ENCODE data around the gene ATP8A2. TPM values are rescaled to one million over a fixed set of nuclear protein-coding genes. Genes with fewer than 3 reads are reported as not detected.
A peak's percentile ranks its signal among the peaks of the same experiment; 100 is the strongest.

ATP8A2 gene
- total RNA-seq, 1 donor from 2014 or later: 1.7 TPM

DNA sequence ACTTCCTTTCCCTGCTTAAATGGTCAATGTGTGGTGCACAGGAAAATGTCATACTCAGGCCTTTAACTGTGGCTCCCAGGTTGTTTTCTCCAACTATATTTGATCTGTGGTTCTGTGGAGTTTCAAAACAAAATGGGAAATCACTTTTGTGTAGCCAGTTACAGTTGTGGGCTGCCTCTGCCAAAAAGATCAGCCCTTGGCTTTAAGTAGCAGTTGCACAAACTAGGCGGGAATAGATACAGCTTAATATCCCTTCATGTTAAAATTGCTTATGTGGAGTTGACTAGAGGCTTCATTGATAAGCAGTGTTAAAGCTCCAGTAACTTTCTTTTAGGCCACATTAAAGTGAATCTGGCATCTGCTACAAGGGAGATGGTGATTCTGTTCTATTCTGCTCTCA lies 395.2 kb downstream of the ATP8A2 start:
- intact Hi-C loops (cut with DNase I): no loop called here
- TF ChIP-seq, protein P1, sequence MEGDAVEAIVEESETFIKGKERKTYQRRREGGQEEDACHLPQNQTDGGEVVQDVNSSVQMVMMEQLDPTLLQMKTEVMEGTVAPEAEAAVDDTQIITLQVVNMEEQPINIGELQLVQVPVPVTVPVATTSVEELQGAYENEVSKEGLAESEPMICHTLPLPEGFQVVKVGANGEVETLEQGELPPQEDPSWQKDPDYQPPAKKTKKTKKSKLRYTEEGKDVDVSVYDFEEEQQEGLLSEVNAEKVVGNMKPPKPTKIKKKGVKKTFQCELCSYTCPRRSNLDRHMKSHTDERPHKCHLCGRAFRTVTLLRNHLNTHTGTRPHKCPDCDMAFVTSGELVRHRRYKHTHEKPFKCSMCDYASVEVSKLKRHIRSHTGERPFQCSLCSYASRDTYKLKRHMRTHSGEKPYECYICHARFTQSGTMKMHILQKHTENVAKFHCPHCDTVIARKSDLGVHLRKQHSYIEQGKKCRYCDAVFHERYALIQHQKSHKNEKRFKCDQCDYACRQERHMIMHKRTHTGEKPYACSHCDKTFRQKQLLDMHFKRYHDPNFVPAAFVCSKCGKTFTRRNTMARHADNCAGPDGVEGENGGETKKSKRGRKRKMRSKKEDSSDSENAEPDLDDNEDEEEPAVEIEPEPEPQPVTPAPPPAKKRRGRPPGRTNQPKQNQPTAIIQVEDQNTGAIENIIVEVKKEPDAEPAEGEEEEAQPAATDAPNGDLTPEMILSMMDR (IDR thresholded peaks at IDR 0.05): no peak
- no peak for DNase-seq
- no peak overlapping the region for H3K4me3 ChIP-seq
- no peak for ATAC-seq
- no peak overlapping the region for H3K27ac ChIP-seq
- no peaks in the 10 kb centered on the region for H3K27me3 ChIP-seq (ENCODE audit: low read depth)
- H3K4me1 ChIP-seq: no peaks in the 10 kb centered on the region
- no peaks in the 10 kb centered on the region for H3K9me3 ChIP-seq
- no peaks in the 10 kb centered on the region for H3K36me3 ChIP-seq

DNA sequence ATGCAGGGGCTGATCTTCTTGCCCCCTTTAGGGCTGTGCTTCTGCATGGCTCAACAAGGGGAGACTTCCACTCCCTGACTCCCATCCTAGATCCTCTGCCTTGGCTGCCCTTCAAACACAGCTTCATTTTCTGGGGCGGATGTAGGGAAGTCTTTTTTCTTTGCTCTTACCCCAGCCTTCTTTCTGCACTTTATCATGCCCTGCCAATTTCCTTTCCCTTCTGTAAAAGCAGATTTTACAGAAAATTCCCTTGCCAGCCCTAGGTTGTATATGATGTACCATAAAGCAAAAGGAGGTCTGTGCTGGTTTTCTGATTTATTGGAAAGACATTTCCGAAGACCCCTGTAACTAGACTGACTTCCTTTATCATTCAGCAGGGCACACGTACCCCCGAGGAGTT lies 396.6 kb downstream of the ATP8A2 start:
- Histone ChIP-seq H3K4me3 (no peak overlapping the region), H3K27ac (no peak overlapping the region), H3K27me3 (ENCODE audit: low read depth) (no peaks in the 10 kb centered on the region), H3K4me1 (no peaks in the 10 kb centered on the region), H3K9me3 (no peaks in the 10 kb centered on the region), H3K36me3 (no peaks in the 10 kb centered on the region)
- intact Hi-C loops (cut with DNase I): no loop called here
- ATAC-seq (no peak), DNase-seq (no peak)
- TF ChIP-seq, protein P1 (IDR thresholded peaks at IDR 0.05): no peak

DNA sequence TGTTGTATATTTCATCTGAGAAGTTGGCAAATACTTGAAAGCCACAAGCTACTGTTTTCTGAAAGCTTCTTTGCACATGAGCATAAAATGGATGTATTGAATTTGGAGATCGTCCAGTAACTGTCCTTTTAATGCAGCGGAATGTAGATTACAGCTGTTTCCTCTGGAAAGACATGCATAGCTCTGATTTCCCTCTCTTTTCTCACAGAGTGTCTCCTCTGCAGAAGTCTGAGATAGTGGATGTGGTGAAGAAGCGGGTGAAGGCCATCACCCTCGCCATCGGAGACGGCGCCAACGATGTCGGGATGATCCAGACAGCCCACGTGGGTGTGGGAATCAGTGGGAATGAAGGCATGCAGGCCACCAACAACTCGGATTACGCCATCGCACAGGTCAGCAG lies 397.1 kb downstream of the ATP8A2 start:
- Histone ChIP-seq H3K4me3 (no peak overlapping the region), H3K27ac (no peak overlapping the region), H3K4me1 (no peaks in the 10 kb centered on the region), H3K9me3 (no peaks in the 10 kb centered on the region), H3K27me3 (ENCODE audit: low read depth) (no peaks in the 10 kb centered on the region), H3K36me3 (no peaks in the 10 kb centered on the region)
- intact Hi-C loops (cut with DNase I): no loop called here
- TF ChIP-seq, protein P1 (IDR thresholded peaks at IDR 0.05): no peak
- DNase-seq (no peak), ATAC-seq (no peak)

DNA sequence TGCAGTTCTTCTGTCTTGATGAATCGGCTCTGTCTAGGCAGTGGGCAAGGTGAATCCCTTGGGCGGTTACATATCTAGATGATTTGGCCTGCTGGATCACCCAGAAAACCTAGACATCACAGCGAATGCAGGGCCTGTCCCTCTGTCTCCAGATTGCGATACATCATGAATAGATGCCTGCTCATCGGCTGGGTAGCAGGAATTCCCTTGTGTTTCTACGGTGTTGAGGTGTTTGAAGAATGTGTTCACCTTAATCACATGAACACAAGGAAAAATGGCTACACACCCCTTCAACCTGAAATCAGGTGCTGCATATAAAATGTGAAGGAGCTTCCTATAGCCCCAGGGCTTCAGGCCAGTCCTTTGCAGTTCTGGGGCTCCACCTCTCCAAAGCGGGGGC lies 398.8 kb downstream of the ATP8A2 start:
- DNase-seq (no peak), ATAC-seq (no peak)
- intact Hi-C loops (cut with DNase I): no loop called here
- H3K4me3 ChIP-seq: no peak overlapping the region
- H3K36me3 ChIP-seq: no peaks in the 10 kb centered on the region
- H3K27ac ChIP-seq: no peak overlapping the region
- no peaks in the 10 kb centered on the region for H3K9me3 ChIP-seq
- TF ChIP-seq, protein P1 (IDR thresholded peaks at IDR 0.05): no peak
- no peaks in the 10 kb centered on the region for H3K4me1 ChIP-seq
- no peaks in the 10 kb centered on the region for H3K27me3 ChIP-seq (ENCODE audit: low read depth)

DNA sequence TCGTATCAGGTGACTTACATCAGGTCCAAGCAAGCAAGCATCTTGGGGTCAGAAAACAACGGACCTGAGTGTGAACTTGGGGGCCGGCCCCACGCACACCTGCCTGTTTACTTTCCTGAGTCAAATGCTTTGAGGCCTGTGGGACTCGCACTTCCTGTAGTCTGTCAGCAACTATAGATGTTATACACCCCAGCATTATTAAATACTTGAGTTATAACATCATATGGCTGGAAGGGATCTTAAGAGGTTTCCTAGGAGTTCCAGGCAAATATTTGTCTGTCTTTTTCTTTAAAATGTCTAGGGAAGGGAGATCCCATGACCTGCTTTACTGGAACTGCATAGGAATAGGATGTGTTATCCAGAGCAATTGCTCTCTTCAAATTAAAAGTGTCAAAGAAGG lies 399.4 kb downstream of the ATP8A2 start:
- no peak overlapping the region for H3K27ac ChIP-seq
- intact Hi-C loops (cut with DNase I): no loop called here
- ATAC-seq (peak in 1 of 2 donors; percentile 34), DNase-seq (no peak)
- no peaks in the 10 kb centered on the region for H3K4me1 ChIP-seq
- no peak overlapping the region for H3K4me3 ChIP-seq
- no peaks in the 10 kb centered on the region for H3K9me3 ChIP-seq
- TF ChIP-seq, protein P1 (IDR thresholded peaks at IDR 0.05): no peak
- H3K36me3 ChIP-seq: no peaks in the 10 kb centered on the region
- H3K27me3 ChIP-seq (ENCODE audit: low read depth): no peaks in the 10 kb centered on the region

All from lower lobe of right lung (tissue), 2 donors.